ENCODE results near the gene PISD.

PISD gene

DNA sequence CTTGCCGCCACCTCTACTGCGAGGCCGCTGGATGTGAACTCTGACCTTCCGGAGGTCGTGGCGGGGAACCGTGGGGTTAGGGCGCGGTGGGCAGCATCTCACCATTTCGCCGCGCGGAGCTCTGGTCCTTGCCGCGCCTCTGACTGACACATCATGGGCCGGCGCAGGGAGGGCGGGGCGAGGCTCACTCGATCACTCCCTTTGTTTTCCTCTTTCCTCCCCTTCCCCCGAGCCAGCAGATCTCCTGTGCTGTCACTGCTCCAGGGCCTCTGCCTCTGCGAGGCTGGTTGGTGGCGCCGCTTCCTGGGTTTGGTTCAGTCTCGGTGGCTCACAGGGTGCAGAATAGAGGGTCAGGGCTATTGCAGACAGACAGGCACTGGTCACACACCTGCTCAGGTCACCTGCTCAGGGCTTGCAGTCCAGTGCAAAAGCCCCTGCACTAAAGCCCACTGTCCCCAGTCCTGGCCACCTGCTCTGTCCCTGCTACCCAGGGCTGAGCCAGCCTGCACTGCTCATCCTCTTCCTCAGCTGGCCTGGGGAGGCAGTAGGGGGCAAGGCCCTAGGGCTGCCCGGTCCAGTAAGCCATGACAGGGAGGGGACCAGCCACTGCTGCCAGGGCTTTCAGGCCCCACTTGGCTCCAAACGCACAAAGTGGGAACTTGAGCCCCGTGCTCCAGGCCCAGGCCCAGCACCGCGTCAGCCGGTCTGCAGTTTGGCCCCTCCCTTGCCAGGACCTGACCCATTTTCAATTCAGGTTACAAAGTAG lies 36.2 kb downstream of the PISD start:
- DNase-seq (ENCODE audit: low read depth), result no peak

DNA sequence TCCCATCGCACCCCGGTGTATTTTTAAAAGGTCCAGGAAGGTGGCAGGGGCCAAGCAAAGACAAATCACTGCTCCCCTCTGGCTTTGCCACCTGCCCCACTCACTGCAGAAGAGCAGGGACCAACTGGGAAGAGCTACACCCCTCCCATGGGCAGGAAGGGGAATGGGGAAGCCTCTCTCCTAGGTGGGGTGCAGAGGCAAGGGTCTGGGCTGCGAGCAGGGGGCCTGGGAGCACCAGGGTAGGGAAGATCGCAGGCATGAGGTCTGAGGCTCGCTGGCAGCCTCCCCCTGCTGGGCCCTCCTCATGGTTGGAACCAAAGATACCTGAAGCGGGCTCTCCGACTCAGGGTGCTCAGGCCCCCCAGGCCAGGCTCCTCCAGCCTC lies 36.8 kb downstream of the PISD start:
- DNase-seq (ENCODE audit: low read depth), result no peak

DNA sequence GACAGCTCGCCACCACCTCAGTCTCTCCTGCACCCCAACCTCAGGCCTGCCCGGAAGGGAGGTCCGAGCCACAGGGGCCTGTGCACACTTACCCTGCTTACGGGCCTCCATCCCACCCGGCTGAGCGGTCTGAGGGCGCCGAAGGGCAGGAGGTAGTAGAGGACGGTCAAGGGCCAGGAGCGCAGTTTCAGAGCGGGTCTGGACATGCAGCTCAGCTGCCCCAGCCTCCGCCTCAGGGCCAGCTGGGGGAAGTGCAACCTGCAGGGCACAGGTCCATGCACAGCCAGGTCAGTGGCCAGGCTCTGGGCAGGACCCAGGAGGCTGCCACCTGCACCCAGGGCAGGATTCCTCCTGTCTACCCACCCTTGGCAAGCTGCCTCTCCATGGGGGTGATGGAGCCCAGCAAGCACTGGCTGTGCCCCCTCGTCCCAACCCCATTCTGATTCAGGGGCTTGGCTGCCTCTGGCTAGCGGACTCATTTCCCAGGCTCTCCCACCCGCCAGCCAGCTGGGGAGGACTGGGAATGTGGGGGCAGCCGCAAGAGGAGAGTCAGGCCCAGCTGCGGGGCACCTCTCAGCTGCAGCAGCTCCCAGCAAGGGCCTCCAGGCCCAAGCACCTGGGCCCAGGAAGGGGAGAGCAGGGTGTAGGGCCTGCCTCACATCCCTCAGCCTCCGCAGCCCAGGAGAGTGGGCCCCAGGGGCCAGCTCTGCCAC lies 38.3 kb downstream of the PISD start:
- DNase-seq (ENCODE audit: low read depth), result no peak

DNA sequence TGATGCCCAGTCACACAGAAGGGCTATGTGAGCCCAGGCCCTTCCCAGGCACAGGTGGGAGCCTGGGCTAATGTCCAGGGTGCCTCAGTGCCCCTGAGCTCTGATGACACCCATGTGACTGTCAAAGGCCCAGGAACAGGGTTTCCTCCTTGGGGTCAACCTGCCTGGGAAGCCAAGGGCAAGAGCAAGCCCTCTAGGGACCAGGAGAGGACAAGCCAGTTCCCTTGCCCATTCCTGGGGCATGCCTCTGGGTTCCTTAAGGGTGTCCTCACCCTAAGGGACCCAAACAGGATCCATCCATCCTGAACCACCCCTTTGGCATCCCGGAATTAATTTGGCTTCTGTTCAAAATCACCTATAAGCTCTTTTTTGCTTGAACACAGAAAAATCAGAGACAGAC lies 39.0 kb downstream of the PISD start:
- DNase-seq (ENCODE audit: low read depth), result no peak

DNA sequence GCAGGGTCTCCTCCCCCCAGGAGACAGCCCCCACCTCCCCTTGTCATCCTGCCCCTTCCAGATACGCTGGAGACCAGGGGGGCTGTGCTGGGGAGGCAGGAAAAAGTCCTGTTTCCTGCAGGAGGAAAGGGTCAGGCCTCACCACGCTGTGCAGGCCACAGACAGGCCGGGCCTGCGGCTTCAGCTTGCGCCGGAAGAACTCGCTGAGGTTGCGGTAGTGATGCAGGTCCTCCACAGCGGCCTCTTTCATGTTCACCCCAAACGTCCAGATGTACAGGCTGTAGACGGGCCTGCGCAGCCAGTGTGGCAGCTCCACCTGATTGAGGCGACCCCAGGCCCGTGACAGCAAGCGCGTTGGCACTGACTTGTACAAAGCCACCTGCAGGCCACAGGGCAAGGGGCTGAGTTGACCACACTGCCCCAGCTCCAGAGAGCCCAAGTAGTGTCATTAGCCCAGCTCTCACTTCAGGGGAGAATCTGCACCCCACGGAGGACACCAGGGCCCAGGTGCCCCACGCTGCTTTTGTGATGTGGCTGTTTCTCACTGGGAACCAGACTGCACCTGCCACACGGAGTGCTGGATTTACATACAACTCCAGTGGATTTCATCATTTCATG lies 40.4 kb downstream of the PISD start:
- DNase-seq (ENCODE audit: low read depth), result no peak

DNA sequence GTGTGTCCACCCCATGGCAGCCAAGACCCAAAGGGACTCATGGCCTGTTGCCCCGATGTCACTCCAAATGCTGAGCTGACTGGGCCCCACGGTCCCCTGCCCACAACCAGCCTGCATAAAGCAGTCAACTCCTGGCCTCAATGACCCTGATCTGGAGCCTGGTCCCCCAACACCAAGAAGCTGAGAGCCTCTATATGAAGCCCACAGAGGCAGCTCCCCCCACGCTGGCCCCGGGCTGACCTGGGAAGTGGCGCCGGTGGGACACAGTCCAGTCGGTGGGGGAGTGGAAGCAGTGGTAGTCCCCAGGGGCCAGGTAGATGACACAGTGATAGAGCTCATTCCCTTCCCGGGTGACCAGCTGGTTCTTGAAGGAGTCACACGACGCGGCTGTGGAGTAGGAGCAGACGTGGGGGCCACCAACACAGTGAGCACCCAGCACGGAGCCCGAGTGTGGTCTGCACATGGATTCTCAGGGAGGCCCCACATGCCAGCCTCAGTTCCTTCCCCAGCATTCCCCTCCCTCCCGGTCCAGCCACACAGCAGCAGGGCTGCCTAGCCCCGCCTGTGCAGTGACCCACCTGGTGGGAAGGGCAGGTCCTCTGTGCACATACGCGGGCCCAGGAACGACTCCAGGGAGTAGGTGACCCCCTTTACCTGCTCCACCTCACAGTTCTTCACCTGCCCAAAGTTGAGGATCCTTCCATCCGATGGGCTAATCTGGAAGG lies 41.1 kb downstream of the PISD start:
- no peak for DNase-seq (ENCODE audit: low read depth)

DNA sequence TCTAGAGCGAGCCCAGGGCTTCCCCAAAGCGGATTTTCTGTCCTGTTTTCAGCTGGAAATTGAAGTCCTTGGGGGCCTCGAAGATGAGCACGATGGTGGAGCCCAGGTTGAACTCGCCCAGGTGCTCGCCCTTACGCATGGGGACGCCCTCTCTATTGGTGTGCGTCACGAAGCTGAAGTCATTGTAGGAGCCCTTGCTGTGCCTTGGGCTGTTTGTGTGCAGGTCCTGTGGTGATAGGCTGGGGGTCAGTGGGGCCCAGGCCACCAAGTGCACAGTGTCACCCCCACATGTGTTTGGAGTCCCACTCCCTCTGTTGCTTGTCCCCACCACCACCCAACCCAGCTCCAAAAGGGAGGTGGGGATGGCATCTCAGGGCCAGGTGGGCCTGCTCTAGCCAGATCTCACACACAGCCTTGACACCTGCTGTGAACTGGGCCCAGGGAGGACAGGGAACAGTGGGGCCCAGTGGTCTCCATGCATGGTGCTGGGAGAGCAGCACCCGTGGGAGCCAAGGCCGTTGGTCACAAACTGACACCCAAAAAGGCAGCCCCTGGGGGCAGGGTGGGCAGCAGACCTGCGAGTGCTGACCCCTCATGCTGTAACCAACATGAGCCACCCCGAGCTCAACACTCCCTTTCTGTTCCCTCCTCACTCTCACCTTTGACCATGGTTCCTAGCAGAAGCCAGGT lies 42.3 kb downstream of the PISD start:
- DNase-seq (ENCODE audit: low read depth), result no peak

DNA sequence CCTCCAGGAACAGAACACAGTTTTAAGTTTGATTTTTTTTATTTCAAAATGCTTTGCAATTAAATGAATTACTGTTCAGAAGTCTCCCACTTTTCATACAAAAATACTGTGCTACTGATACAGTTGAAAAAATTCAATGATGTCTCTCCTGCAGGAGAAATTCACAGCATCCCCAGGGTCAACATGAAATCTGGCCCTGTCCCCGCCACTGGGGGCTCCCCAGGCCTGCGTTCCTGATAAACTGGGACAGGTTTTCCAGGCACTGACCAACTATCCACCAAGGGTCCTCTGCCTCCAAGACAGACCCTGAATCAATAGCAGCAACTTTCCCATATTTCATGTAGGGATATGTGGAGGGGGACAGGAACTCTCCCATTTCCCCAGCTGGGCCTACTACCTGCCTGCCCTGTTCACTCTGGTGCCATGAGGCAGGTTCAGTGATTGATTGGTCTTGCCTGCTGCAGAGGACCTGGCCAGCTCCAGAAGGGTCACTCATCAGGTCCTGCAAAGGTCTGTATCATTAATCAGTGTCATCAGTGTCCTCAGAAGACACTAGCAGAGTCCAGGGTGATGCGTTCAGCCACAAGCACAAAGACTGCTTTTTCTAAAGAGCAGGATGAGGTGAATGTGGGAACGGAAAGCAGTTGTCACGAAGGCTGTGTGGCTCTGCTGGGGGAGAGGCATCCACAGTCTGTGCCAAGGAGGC lies 43.4 kb downstream of the PISD start:
- DNase-seq (ENCODE audit: low read depth), result no peak

DNA sequence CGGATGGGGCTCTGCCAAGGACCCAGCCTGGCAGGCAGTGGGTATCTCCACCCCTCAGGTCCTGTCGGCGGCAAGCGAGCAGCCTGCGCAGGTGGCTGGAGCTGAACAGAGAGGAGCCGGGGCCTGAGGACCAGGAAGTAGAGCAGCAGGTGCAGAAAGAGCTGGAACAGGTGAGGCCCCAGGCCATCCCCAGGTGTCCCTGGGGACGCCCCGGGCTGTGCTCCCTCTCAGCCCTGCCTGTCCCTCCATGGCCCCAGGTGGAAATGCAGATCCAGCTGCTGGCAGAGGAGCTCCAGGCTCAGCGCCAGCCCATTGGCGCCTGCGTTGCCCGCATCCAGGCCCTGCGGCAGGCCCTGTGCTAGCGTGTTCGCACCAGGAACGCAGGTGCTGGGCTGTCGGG lies 44.0 kb downstream of the PISD start:
- DNase-seq (ENCODE audit: low read depth), result no peak

DNA sequence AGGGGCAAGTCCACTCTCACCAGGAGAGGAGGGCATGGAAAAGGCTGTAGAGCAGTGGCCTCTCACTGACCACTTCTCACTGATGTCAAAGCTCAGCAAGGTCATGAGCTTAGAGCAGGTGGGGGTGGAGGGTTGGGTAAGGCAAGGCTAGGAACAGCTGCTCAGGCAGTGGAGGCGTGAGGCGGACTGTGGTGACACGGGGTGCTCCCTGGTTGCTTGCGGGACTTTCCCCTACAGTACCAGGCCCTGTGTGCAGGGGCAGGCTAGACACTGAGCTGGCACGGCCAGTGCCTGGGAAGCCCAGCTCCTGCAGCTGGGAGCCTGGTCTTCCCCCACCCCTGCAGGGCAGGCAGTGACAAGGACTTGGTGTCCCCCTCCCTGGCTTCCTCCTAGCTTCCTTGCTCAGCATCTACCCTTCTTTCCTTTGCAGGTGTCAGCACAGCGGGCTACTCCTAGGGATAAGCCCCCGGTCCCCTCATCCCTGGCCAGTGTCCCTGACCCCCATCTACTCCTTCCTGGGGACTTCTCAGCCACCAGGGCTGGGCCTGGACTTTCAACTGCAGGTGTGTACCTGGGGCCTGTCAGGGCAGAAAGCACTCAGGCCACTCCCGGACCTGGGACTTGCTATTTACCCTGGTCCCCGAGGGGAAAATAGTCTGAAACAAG lies 45.6 kb downstream of the PISD start:
- DNase-seq (ENCODE audit: low read depth), result no peak

DNA sequence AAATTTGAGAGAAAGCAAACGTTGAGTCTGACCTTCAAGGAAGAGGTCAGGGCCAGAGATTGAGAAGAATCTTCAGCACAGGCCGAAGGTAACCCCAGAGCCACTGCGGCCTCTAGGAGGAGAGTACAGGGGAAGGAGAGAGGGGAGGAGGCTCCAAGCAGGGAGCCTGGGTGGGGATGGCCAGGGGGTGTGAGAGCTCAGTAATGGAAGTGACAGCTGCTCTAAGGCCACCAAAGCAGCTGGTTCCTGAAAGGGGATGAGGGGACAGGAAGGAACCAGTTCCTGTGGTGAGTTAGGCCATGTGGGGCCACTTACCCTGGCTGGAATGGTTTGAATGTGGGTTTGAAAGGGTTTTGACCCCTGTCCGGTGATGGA lies 46.1 kb downstream of the PISD start:
- no peak for DNase-seq (ENCODE audit: low read depth)

DNA sequence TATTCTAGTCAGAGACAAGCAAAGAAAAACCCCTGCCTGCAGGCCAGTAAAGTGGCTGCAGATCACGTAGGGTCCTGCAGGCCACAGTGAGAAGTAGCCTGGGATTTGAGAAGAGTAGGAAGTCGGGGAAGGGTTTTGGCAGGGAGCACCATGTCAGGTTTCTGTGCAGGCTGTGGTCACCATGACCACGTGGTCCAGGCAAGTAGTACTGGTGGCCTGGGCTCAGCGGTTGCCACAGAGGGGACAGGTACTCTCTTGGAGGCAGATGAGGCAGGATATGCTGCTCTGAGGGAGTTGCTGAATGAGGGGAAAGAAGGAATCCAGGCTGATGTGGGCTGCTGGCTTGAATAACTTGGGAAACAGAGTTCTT lies 46.5 kb downstream of the PISD start:
- DNase-seq (ENCODE audit: low read depth), result no peak

DNA sequence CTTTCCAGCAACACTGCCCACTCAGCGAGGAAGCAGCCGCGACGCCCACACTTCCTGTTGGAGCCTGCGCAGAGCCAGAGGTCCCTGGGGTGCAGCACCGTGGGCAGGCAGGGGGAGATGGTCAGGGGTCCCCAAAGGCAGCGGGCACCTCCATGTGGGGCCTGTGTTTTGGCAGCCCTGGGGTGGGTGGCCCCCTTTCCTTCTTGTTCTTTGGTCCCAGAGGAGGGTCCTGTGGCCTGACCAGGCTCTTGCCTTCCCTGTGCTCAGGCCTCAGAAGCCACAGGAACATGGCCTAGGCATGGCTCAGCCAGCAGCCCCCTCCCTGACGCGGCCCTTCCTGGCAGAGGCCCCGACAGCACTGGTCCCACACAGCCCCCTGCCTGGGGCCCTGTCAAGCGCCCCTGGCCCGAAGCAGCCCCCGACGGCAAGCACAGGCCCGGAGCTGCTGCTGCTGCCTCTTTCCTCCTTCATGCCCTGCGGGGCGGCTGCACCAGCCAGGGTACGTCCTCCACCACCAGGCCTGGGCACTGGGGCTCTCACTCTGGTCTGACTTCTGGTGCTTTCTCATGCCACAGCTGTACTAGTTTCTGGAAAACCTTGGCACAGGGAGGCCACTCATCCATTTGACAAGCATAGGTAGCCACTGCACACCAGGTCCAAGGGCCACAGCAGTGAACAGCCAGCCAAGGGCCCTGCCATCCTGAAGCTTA lies 47.1 kb downstream of the PISD start:
- DNase-seq (ENCODE audit: low read depth), result no peak

DNA sequence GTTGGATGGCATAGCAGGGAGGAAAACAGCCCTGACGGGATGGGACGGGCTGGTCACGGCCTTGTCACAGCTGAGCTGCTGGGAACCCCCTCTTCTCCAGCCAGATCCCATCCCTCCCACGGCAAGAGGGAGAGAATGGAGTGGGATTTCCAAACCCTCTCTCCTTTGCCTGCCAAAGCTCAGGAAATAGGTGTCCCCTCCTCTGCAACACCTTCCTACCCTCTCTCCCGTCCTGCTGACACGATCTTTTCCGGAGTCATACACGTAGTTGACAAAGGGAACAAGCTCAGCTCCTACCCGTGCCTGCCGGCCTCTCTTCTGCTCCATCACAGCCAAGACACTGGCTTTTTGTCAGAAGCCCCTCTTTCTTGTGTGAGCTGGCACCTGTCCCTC lies 48.1 kb downstream of the PISD start:
- no peak for DNase-seq (ENCODE audit: low read depth)

DNA sequence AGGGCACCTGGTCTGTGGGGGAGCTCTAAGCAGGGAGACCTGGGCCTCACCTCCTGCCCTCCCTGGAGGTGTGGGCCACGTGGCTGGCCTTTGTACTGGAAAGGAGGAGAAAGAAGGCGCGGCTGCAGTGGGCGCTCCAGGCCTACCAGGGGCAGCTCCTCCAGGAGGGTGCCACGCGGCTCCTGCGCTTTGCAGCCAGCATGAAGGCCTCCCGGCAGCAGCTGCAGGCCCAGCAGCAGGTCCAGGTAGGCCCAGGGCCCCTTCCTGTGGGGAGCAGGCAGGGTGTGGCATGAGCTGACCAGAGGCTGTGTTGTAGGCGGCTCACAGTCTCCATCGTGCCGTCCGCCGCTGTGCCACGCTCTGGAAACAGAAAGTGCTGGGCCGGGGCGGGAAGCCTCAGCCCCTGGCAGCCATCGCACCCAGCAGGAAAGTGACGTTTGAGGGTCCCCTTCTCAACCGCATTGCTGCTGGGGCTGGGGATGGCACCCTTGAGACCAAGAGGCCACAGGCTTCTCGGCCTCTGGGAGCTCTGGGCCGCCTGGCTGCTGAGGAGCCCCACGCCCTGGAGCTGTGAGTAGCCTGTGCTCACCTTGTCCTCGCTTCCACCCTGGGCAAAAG lies 48.6 kb downstream of the PISD start:
- DNase-seq (ENCODE audit: low read depth), result no peak

DNA sequence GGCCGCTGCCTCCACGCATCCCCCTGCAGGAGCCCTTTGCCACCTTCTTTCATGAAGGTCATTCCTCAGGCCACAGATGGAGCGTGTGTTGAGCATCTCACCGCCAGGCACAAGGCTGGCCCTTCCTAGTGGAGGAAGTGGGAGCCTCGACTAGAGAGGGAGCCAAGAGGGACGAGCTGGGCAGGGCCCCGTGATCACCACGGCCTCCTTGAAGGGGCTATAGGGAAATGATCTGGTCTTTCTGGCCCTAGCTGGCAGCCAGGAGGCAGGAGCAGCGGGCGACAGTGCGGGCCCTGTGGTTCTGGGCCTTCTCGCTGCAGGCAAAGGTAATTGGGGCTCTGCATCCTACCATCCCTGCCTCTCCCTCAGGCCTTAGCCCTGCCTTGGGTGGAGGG lies 49.1 kb downstream of the PISD start:
- DNase-seq (ENCODE audit: low read depth), result no peak

DNA sequence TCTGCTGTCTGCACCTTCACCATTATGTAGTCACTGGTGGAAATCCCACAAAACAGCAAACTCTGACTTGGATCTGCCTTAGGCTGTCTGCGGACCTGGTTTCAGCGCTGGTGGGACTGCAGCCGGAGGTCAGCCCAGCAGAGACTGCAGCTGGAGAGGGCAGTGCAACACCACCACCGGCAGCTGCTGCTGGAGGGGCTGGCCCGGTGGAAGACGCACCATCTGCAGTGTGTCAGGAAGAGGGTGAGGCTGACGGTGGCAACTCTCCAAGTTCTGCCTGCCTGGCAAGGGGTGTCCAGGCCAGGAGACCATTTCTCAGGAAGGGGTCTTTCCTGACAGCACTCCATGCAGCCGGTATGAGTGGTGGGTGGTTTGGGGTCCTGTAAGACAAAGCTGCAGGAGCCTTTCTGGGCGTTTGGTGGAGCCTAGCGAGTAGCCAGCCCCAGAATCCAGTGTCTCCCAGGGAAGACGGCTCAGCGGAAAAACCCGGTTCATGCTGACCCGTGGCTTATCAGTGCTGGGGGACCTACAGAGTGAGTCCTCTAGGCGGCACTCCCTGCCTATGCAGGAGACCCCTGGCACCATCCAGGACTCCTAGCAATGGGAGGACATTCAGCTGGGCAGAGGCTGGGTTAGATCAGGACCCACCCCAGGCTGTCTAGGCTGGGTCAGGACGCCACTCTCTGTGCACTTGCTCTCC lies 50.8 kb downstream of the PISD start:
- no peak for DNase-seq (ENCODE audit: low read depth)

DNA sequence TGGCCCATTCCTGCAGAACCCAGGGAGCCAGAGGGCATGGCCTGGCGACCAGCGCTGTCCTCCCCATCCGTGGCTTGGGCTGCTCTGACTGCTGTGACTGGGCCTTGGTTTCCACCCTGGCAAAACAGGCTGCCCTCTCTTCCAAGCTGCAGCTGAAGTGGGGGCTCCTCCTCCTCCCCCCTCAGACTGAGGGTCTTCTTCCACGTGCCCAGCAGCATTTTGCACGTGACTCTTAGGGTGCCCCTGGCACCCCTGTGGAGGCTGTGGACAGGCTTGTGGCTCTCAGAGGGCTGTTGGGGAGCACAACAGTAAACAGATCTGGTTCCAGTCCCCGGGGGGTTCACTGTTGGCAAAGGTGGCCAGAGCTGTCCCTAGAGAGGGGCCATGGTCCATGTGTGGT lies 51.4 kb downstream of the PISD start:
- DNase-seq (ENCODE audit: low read depth), result no peak

DNA sequence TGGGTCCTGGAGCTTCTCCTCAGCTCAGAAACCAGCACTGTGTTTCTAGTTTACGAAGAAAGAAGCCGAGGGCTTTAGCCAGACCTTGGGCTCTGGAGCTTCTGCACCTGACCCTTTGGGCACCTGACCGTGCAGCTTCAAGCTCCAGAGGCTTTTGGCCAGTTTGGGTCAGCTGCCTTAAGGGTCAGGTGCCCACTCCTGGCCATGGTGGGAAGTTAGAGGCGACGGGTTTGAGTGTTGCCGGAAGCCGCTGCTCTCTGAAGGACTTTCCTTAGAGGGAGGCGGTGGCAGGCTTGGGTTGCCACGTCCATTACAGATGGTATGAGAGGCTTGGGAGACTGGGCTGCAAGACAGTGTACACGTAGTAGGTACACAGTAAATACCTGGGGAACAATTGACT lies 52.3 kb downstream of the PISD start:
- no peak for DNase-seq (ENCODE audit: low read depth)
